Testis (tissue), 2 donors: Measurements from ENCODE around the gene TSKU.

Experiments
- CTCF ChIP-seq, 3 experiments: fragments of 450-650 bp in 2 of 3; fragments of 200-600 bp in 1 of 3; sonication (generic) in 1 of 3; IDR thresholded peaks; one replicate each; pipeline ENCODE4 v1.5.1; 2016 to 2019; ENCODE audit warnings: antibody characterized with exemption in 3 of 3, mild to moderate bottlenecking in 2 of 3, moderate library complexity in 1 of 3
- POLR2A ChIP-seq: fragments of 450-650 bp; IDR thresholded peaks from one replicate; pipeline ENCODE4 v1.6.1; 2017; ENCODE audit warnings: antibody characterized with exemption, mild to moderate bottlenecking, moderate library complexity

GRCh38 chr11:76806608-76807205 lies 23.6 kb downstream of the TSKU start:
- TF ChIP-seq CTCF (IDR thresholded peaks at IDR 0.05) (no peak), POLR2A (no peak)
